ENCODE measurements around the gene KLHL36.
"Not testable (repeated sequence)": the region's sequence is repeated elsewhere in the genome, so short reads cannot be mapped to it uniquely, and the experiment has no call there.

DNA sequence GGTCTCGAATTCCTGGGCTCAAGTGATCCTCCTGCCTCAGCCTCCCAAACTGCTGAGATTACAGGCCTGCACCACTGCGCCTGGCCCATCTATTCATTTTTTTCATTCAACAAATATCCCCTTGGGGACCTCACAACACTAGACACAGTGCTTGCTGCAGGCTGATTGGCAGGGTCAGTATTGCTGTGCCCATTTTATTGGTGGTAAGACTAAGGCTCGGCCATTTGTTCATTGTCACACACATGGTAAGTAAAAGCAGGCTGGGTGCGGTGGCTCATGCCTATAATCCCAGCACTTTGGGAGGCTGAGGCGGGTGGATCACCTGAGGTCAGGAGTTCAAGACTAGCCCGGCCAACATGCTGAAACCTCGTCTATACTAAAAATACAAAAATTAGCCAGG lies 15.4 kb upstream of the KLHL36 start:
- TF ChIP-seq EZH2 (IDR thresholded peaks at IDR 0.05; ENCODE audit: borderline replicate concordance, low read length), result not testable (repeated sequence)
- TF ChIP-seq, protein P1, sequence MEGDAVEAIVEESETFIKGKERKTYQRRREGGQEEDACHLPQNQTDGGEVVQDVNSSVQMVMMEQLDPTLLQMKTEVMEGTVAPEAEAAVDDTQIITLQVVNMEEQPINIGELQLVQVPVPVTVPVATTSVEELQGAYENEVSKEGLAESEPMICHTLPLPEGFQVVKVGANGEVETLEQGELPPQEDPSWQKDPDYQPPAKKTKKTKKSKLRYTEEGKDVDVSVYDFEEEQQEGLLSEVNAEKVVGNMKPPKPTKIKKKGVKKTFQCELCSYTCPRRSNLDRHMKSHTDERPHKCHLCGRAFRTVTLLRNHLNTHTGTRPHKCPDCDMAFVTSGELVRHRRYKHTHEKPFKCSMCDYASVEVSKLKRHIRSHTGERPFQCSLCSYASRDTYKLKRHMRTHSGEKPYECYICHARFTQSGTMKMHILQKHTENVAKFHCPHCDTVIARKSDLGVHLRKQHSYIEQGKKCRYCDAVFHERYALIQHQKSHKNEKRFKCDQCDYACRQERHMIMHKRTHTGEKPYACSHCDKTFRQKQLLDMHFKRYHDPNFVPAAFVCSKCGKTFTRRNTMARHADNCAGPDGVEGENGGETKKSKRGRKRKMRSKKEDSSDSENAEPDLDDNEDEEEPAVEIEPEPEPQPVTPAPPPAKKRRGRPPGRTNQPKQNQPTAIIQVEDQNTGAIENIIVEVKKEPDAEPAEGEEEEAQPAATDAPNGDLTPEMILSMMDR (conservative IDR thresholded peaks at IDR 0.05 in 1 of 2, IDR thresholded peaks at IDR 0.05 in 1 of 2; ENCODE audit: extremely low read depth in 1 of 2, insufficient read depth in 1 of 2, low read depth in 1 of 2, low read length in 2 of 2), result not testable (repeated sequence)

Measured in mammary epithelial cell (primary cell).